Glomerular endothelial cell (primary cell): Measurements from ENCODE around the gene GAK. TPM values are rescaled to one million over a fixed set of nuclear protein-coding genes. Genes with fewer than 3 reads are reported as not detected.

Experiments used
- DNase-seq: peaks from one replicate; pipeline ENCODE4 v3.0.0-alpha.2; 2011; ENCODE audit warnings: low read depth, low spot score; ENCODE audit errors: extremely low read depth
- total RNA-seq: library from RNA; depleted of rRNA; stranded (reverse); fragments of >200 nt; gene quantifications from 2 replicates; pipeline ENCODE4 v1.2.3, GENCODE V29; 2015

Gene GAK
- total RNA-seq, 1 donor from 2014 or later = 176 TPM

- no peak for DNase-seq
Measured at GRCh38 chr4:856225-856901, 75.8 kb downstream of the GAK start.

GRCh38 chr4:855880-856224 lies 76.3 kb downstream of the GAK start:
- no peak for DNase-seq

GRCh38 chr4:854356-854755 lies 77.8 kb downstream of the GAK start:
- no peak for DNase-seq

GRCh38 chr4:853416-853781 lies 78.7 kb downstream of the GAK start:
- DNase-seq = no peak

GRCh38 chr4:851701-852430 lies 80.2 kb downstream of the GAK start:
- DNase-seq = no peak

GRCh38 chr4:850323-850945 lies 81.7 kb downstream of the GAK start:
- DNase-seq = no peak

- DNase-seq = no peak
Measured at GRCh38 chr4:849478-850175, 82.5 kb downstream of the GAK start.

- DNase-seq = no peak
Measured at GRCh38 chr4:848803-849477, 83.2 kb downstream of the GAK start.

- DNase-seq = no peak
Measured at GRCh38 chr4:848307-848691, 83.8 kb downstream of the GAK start.

GRCh38 chr4:845836-846251 lies 86.3 kb downstream of the GAK start:
- no peak for DNase-seq

GRCh38 chr4:845233-845835 lies 86.8 kb downstream of the GAK start:
- DNase-seq = no peak

GRCh38 chr4:844752-845232 lies 87.3 kb downstream of the GAK start:
- DNase-seq = no peak

GRCh38 chr4:839675-840443 lies 92.3 kb downstream of the GAK start:
- DNase-seq = no peak

- no peak for DNase-seq
Measured at GRCh38 chr4:837772-838171, 94.3 kb downstream of the GAK start.

GRCh38 chr4:836750-837301 lies 95.3 kb downstream of the GAK start:
- no peak for DNase-seq

- no peak for DNase-seq
Measured at GRCh38 chr4:836003-836511, 96.1 kb downstream of the GAK start.

- DNase-seq = no peak
Measured at GRCh38 chr4:835148-836002, 96.7 kb downstream of the GAK start.
